Globus pallidus (tissue), 1 donor: ENCODE data around the gene FGF11.

Source experiments
- DNase-seq: peaks from one replicate; pipeline ENCODE4 v3.0.0-alpha.2; 2015; ENCODE audit warnings: low spot score

The FGF11 gene

DNA sequence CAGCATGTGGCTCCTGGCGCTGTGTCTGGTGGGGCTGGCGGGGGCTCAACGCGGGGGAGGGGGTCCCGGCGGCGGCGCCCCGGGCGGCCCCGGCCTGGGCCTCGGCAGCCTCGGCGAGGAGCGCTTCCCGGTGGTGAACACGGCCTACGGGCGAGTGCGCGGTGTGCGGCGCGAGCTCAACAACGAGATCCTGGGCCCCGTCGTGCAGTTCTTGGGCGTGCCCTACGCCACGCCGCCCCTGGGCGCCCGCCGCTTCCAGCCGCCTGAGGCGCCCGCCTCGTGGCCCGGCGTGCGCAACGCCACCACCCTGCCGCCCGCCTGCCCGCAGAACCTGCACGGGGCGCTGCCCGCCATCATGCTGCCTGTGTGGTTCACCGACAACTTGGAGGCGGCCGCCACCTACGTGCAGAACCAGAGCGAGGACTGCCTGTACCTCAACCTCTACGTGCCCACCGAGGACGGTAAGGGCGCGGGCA, 31.0 kb upstream of the FGF11 start:
- no peak for DNase-seq

DNA sequence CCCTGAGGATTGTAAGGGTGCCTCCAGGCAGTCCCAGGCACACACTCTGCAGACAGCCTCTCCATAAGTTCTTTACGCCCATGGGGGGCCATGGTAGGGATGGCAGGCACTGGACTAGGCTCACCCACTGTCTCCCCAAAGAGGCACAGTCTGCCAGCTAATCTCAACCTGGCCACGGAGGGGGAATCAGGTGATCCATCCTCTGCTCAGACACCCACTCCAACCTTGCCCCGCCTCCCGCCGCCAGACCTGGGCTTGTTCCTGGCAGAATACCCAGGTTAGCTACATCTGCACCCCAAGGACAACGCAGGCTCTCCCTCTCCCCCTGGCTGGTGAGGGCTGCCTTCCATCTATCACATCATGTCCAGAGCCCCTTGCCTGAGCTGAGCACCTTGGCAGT, 30.4 kb upstream of the FGF11 start:
- DNase-seq = no peak

DNA sequence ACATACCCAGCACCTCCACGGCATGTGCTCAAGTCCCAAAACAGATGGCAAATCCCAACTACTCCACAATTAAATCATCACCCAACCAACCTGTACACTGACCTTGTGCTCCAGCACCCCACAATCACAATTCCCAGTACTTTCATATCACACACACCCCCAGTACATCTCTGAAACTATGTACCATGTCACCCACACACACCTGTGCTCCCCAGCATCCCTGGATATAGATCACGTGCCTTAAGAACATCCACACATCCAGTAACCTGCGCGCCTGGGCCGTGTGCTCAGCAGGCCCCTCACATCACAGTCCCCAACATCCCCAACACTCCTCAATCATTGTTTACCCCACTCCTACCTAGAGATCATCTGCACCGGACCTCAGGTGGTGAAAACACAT, 29.6 kb upstream of the FGF11 start:
- DNase-seq = no peak

DNA sequence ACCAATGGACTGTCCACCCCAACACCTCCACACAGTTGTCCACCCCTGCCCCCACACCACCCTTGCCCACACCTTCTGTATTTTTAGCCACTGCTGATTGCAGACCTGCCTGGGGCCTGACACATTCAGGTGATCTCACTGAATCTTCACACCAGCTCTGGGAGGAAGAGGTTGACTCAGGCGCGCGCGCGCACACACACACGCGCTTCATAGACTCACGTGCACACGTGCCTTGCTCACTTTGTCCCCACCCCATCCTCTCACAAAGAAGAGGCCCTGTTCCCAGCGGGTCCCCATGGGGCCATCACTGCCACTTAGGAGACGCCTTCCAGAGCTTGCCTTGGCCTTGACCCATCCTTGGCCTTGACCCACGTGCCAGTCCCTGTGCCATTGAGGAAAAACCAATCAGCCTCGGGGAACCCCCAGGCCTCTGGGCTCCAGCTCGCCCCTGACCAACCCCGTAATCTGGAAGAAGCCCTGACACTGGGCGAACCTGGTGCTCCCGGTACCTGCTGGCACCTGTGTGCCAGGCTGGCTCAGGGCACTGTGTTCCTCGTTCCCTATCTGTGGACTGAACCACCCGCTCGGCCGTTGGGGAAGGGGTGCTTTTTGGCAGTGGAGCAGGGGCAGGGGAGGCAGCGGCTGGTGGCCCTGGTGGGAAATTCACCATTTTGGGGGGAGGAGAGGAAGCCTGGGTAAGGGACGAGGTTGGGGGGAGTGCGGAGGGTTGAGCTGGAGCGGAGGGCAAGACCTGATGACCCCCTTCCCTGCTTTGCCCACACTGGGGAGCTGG, 28.5 kb upstream of the FGF11 start:
- no peak for DNase-seq

DNA sequence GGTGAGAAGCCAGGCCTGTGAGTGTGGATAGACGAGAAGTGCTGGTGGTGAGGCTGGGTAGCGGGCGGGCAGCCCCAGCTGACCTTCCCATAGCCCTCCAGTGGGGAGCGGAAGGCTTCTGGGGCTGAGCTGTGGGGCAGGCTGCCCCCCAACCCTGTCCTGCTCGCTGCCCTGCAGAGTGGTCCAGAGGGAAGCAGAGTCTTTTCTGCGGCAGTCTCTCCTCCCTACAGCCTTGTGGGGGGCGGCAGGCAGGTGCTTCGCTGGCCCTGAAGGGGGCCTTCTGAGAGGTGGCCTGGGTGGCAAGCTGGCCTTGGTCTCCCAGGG, 27.9 kb upstream of the FGF11 start:
- no peak for DNase-seq

DNA sequence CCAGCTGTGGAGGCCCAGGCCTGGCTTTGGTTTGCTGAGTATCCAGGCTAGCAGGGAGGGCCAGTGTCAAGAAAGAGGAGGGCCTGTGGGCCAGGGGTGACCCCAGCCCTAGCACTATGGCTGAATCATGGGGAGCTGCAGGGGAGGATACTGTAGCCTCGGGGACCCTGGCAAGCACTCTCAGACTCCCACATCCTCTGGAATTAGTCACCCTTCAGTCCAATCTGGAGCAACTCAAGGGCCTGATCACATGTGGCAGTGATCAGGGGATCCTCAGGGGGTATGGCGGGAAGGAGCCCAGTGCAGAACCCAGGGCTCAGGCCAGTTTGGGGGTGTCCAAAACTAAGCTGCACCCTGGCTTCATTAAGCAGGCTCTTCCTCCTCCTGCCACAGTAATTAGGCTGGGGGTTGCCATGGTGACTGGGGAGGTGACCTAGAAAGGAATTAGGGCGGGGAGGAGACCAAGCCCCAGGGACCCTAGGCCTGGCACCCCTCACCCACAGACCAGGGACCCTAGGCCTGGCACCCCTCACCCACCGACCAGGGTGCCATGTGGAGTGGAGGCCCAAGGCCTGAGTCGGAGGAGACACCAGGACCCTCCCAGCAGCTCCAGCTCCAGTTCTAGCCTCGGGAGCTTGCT, 25.8 kb upstream of the FGF11 start:
- DNase-seq = no peak

DNA sequence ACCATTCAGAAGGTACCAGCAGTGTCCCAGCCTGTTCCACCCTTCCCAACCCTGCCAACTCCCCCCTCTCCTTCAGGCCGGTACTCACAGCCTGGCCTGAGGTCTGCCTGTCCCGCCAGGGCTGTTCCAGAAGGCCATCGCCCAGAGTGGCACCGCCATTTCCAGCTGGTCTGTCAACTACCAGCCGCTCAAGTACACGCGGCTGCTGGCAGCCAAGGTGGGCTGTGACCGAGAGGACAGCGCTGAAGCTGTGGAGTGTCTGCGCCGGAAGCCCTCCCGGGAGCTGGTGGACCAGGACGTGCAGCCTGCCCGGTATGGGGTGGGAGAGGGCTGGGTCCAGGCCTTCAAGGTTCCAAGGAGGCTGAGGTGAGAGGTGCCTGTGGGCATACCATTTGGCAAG, 24.5 kb upstream of the FGF11 start:
- no peak for DNase-seq

DNA sequence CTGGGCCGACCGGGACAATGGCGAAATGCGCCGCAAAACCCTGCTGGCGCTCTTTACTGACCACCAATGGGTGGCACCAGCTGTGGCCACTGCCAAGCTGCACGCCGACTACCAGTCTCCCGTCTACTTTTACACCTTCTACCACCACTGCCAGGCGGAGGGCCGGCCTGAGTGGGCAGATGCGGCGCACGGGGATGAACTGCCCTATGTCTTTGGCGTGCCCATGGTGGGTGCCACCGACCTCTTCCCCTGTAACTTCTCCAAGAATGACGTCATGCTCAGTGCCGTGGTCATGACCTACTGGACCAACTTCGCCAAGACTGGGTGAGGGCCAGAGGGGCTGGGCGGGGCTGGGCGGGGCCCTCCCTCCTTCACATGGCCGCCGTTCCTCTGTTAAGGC, 23.5 kb upstream of the FGF11 start:
- DNase-seq = no peak

DNA sequence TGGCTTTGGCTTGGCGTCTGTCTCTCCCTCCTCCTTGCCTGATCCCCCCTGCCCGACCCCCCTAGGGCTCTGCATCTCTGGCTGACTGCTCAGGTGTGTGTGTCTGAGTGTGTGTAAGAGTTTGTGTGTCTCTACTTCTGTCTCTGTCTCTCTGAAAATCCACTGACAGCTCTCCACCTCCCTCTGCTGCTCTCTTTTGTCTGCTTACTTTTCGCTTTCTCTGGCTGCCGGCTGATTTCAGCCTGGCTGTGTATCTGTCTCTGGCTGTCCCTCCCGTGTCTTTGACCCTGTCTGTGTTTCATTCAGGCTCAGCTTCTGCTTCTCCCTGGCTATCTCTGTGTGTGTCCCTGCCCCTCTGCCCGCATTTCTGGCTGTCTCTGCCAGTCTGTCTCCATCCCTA, 23.0 kb upstream of the FGF11 start:
- no peak for DNase-seq

DNA sequence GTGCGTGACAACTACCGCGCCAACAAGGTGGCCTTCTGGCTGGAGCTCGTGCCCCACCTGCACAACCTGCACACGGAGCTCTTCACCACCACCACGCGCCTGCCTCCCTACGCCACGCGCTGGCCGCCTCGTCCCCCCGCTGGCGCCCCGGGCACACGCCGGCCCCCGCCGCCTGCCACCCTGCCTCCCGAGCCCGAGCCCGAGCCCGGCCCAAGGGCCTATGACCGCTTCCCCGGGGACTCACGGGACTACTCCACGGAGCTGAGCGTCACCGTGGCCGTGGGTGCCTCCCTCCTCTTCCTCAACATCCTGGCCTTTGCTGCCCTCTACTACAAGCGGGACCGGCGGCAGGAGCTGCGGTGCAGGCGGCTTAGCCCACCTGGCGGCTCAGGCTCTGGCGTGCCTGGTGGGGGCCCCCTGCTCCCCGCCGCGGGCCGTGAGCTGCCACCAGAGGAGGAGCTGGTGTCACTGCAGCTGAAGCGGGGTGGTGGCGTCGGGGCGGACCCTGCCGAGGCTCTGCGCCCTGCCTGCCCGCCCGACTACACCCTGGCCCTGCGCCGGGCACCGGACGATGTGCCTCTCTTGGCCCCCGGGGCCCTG, 22.2 kb upstream of the FGF11 start:
- no peak for DNase-seq

DNA sequence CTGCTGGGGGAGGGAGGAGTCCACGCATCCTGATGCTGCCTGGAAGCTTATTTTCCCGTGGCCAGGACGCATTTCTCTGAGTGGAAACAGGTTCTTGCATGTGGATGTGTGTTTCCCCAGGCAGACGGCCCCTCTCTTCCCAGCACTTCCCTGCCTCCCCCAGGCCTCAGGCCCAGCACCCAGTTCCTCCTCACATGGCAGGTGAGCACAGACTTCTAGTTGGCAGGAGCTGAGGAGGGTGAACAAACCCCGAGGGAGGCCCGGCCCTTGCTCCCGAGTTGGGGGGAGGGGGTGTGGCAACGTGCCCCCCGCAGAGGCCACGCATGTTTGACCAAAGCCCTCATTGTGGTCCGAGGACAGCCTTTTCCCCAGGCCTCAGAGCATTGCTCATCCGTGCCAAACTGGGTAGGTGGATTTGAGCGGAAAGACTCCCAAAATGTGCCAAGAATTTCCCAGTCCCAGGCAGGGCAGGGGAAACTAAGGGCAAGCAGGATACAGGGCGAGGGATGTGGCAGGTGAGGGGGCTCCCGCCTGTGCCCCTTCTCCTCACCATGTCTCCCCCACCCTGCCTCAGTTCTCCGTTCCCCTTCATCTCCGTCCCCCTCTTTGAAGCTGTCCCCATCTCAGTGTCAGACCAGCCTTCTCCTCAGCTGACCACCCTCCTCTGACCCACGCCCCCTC, 20.7 kb upstream of the FGF11 start:
- DNase-seq = no peak

DNA sequence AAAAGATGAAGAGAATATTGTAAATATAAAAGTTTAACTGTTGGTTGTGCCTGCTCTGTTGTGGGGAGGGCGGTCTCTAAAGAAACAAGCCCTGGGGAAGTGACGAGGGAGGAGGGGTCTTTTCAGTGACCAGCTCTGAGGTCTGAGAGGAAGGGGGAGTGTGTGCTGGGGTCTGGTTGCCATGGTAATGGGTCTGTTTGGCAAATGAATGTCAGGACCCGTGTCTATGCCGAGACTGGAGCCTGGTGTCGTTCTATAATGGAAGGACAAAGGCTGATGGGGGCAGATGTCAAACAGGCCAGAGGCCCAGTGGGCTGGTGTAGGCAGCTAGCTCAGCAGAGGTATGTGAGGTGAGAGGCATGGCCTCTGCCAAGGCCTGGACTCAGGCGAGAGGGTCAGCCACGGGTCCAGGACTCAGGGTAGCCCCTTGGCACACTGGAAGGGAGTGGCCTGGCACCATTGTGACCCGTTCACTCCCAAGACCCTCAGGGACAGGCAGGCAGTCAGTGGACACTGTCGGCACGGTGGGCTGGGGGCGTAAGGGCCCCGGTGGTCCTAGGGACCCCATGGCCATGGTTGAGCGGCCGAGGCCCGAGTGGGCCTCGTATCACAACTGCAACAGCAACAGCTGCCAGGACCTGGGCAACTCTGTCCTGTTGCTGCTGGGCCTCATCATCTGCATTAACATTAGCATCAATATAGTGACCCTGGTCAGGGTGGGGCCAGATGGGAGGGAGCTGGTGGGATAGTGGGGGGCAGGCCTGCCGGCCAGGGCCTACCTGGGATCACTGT, 19.3 kb upstream of the FGF11 start, which contains the start of gene SPEM1:
SPEM1 (plus strand) TSS at position 506 of the 792 bp plus-strand sequence; CDS start at position 567, 61 bp downstream.
- no peak for DNase-seq

DNA sequence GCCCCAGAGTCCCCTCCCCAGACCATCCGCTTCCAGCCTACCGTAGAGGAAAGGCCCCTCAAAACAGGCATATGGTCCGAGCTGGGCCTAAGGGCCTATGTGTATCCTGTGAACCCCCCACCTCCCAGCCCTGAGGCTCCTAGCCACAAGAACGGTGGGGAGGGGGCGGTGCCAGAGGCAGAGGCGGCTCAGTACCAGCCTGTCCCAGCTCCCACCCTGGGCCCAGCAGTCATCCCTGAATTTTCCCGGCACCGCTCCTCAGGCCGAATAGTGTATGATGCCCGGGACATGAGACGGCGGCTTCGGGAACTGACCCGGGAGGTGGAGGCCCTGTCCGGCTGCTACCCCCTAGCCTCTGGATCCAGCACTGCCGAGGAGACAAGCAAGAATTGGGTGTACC, 18.1 kb upstream of the FGF11 start:
- DNase-seq = no peak

DNA sequence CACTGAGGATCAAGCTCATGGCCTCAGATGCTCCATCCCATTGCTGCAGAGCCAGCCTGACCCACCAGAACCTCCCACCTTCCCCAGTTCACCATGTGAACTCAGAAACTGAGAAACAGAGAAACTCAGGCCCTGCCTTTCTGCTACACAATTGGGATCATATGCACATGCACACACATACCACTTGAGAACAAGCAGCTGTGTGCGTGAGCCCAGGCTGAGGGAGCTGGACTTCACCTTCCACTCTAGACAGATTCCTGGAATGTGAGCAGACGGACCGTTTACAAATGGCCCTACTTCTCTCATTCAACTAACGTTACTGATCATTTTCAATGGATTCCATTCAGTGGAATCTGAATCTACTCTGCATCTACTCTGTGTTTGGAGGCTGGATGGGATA, 15.6 kb upstream of the FGF11 start:
- no peak for DNase-seq

DNA sequence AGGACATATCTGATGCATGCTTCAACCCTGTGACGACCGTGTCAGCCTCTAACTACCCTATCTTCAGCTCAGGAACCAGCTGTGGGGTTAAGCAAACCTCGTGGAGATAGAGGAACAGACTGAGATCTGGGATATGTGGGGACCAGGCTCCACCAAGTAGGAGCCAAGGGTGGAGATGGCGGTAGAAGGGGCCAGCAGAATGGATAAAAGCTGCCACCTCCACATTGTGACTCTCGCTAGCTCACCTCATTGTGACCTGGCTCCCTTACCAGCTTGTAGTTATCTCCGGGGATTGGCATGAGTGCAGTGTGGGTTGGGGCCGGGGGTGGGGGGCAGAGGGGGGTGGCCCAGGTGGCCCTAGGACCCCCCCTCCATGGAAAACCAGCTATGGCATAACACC, 14.0 kb upstream of the FGF11 start, which contains the start of gene SPEM2:
SPEM2 (plus strand) TSS at position 301 of the 400 bp plus-strand sequence; CDS start at position 374, 73 bp downstream.
- DNase-seq = no peak

DNA sequence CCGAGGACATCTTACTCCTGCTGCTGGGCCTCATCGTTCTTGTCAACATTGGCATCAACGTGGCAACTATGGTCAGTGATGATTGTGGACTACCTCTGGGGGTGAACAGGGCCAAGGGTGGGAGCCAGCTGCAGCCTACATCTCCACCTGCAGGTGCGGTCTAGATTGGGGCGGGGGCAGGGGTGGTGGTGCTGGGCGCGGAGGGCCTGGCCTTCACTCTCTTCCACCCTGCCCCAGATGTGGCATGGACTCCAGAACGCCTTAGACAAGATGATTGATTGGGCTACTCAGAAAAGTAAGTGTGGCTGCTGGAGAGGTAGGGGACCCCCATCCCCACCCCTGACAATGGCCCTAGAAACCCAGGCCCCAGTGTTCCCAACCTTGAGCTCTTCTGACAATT, 13.6 kb upstream of the FGF11 start:
- DNase-seq = no peak

DNA sequence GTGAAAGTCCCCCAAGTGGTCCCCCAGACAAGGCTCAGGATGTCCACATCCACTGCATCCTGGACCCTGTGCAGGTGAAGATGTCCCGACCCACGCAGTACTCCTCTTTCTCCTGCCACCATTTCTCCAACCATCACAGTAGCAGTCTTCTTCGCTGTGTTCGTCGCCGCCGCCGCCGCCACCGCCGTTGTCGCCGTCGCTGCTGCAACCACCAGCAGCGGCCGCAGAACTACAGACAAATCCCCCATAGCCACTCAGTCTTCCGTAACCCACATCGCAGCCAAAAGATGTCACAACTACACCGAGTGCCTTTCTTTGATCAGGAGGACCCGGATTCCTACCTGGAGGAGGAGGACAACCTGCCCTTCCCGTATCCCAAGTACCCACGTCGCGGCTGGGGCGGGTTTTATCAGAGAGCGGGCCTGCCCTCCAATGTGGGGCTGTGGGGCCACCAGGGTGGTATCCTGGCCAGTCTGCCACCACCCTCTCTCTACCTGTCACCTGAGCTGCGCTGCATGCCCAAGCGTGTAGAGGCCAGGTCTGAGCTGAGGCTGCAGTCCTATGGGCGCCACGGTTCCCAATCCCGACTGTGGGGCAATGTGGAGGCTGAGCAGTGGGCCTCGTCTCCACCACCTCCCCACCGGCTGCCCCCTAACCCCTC, 13.0 kb upstream of the FGF11 start:
- DNase-seq = no peak

DNA sequence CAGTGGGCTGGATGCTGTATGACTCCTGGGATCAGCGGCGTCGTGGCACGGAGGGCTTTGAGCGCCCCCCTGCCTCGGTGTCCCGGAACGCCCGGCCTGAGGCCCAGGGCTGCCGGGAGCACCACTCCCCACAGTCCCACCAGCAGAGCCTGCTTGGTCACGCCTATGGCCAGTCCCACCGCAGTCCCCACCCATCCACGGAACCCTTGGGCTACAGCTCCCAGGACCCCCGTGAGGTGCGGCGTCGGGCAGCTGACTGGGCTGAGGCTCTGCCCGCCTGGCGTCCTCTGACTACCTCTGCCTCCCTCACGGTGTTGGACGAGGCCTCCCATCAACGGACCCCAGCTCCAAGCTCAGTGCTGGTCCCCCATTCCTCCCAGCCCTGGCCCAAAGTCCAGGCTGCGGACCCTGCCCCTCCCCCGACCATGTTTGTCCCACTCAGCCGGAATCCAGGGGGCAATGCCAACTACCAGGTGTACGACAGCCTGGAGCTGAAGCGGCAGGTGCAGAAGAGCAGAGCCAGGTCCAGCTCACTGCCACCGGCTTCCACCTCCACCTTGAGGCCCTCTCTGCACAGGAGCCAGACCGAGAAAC, 12.3 kb upstream of the FGF11 start:
- DNase-seq = no peak

DNA sequence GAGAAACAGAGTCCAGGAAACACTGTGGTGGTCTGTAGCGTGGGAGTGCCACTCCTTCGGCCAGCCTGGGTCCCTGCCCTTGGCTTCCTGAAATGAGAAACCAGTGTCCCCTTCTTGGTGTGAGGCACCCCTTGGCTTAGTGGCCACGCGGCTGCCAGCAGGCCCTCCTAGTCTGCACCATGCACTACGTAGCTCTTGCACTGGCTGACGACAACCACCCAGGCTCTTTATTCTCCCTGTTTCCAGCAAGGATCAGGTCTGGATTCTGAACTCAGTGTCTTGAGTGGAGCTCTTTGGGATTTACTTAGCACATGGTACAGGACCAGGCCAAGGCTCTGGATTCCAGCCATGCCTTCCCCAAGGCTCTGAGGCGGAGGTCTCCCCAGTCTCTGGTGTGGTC, 11.8 kb upstream of the FGF11 start:
- no peak for DNase-seq

DNA sequence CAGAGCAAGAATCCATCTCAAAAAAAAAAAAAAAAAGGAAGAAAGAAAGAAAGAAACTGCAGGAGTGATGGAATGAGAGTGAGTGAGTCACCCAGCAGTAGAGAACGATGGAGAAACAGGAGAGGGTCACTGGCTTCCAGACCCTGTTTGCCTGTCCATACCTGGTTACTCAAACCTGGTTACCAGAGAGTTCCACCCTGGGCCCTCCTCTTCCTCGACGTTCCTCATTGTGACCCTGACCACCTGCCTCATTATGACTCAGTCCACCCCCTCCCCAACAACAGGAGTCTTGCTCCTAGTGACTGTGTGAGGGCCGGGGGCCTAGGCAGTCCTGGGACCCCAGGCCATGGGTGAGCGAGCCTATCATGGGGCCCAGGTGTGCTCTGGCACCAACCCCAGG, 10.8 kb upstream of the FGF11 start, which contains the start of gene SPEM3:
SPEM3 (plus strand) TSS at position 301 of the 400 bp plus-strand sequence; CDS start at position 347, 46 bp downstream.
- no peak for DNase-seq

DNA sequence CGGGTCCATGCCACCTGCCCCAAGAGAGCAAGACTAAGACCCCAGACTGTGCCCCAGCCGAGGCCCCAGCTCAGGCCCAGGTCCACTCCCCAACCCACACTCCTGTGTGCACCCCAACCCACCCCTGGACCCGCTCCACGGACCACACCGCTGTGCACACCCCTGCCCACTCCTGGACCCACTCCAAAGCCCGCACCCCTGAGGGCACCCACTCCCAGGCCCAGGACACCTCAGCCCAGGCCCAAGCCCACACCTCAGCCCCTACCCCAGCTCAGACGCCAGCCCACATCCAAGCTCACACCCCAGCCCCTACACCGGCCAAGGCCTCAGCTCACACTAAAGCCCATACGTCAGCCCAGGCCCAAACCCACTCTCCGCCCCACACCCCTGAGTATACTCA, 9.6 kb upstream of the FGF11 start:
- DNase-seq = no peak
